C4-2B (cell line): ENCODE data around the gene ANKRD44.

Experiments
- CTCF ChIP-seq: fragments of 450-650 bp; conservative IDR thresholded peaks from 2 replicates; pipeline ENCODE4 v1.5.1; 2017; ENCODE audit warnings: mild to moderate bottlenecking
- ZFX ChIP-seq: fragments of 450-650 bp; IDR thresholded peaks from 2 replicates; pipeline ENCODE4 v1.6.1; 2017

DNA sequence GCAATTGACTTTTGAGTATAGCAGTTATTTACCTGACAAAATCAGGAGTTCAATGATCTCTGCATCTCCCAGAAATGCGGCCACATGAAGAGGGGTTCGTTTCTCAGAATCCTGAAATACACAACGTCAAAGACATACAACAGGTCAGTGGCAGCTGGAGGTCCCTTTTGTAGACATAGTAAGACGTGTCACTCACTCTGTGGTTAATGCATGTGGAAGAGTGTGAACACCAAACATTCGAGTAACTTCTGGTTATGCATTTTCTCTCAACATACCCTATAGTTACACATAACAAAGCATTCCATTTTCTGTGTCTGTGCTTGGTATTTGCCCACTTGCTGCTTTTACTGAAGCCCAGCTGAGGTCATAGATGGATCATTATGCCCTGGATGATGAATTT lies 163.6 kb downstream of the ANKRD44 start:
- TF ChIP-seq CTCF (no peak), ZFX (no peak)
